Loucy (cell line): ENCODE results near the gene VPS51.

ENCODE experiments used
- CTCF ChIP-seq: fragments of 200-600 bp; sonication (generic); conservative IDR thresholded peaks from 2 replicates; pipeline ENCODE4 v1.5.1; 2014; ENCODE audit warnings: mild to moderate bottlenecking, antibody characterized with exemption, low read length
- EZH2phosphoT487 ChIP-seq: fragments of 200-600 bp; IDR thresholded peaks from 2 replicates; pipeline ENCODE4 v1.6.1; 2018; ENCODE audit warnings: antibody characterized with exemption, mild to moderate bottlenecking, moderate library complexity, borderline replicate concordance

- TF ChIP-seq CTCF (no peak), EZH2phosphoT487 (no peak)
Measured at GRCh38 chr11:65083834-65084597, 12.0 kb upstream of the VPS51 start, which contains the start of the genes CDCA5 and ZFPL1.
